T-helper 1 cell (primary cell): Measurements from ENCODE around the gene GPR119.
"Not testable (repeated sequence)": the region's sequence is repeated elsewhere in the genome, so short reads cannot be mapped to it uniquely, and the experiment has no call there.

Source experiments
- DNase-seq, 5 donors: peaks; one replicate each; pipeline ENCODE4 v3.0.0-alpha.2; 2012 to 2020

The GPR119 gene

DNA sequence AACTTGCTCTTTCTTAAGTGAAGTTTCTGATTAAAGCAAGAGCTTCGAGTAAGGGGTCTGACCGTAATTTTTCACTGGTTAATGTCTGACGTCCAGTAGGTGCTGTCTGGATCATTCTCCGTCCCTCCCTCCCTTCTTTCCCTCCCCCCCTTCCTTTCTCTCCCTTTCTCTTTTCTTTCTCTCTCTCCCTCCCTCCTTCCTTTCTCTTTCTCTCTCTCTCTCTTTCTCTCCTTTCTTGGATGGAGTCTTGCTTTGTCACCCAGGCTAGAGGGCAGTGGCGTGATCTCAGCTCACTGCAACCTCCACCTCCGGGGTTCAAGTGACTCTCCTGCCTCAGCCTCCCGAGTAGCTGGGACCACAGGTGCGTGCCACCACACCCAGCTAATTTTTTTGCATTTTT is 46.6 kb downstream of the GPR119 start:
- DNase-seq: not testable (repeated sequence)

GRCh38 chrX:130336531-130336930 is 48.9 kb downstream of the GPR119 start:
- no peak for DNase-seq
